NT2/D1 (cell line): Measurements from ENCODE around the gene TMEM131L.

Experiments used
- YY1 ChIP-seq: IDR thresholded peaks from 2 replicates; pipeline ENCODE4 v1.6.1; 2011; ENCODE audit not compliant: insufficient read length, insufficient read depth
- ZNF274 ChIP-seq: IDR thresholded peaks from 2 replicates; pipeline ENCODE4 v1.6.1; 2011; ENCODE audit warnings: mild to moderate bottlenecking, low read depth, low read length

DNA sequence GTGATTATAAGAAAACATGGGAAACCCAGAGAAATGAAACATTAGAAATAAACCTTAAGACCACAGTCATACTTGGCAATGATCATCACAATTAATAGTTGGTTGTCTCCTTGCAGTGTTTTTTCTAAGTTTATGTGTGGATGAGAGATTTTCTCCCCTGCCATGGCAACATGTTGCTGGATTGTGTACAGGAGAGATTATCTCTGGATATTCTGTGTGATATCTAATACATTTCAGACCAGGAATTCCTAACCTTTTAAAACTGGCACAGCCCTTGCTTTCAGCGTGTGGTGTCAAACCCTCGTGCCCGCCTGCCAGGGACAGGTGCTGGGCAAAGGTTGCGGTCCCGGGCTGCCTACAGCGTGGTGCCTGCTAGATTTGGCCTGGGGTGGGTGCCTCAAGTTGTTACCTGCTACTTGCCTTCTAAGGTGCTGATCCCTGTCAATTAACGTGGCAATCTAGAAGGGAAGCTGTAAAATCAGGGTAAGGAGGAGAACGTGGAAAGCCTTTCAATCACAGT lies 100.5 kb downstream of the TMEM131L start:
- TF ChIP-seq ZNF274, result no peak
- no peak for TF ChIP-seq YY1
